HG03103 (cell line): Measurements from ENCODE around the gene GDI2.

Source experiments
- ATAC-seq: cut with Tn5 transposase; IDR thresholded peaks from one replicate; pipeline ENCODE4 v1.9.1; 2021; ENCODE audit warnings: low read depth; ENCODE audit not compliant: unreplicated experiment

Gene GDI2

DNA sequence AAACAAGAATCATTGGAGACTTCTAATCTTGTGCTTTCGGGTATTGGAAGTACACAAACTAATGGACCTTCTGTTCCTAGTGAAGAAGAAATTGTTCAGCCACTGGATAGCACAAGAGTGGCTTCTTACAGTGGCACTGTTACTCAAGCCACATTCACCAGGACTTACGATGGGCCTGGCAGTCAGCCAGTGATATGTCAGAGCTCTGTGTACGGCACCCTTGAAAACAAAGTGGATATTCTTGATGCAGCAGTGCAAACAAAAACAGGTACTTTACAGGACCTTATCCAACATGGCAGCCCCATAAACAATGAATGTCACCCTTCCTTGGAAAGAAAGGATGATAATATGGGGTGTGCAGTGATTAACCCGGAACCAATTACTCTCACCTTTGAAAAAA lies 67.0 kb downstream of the GDI2 start:
- ATAC-seq, result no peak

DNA sequence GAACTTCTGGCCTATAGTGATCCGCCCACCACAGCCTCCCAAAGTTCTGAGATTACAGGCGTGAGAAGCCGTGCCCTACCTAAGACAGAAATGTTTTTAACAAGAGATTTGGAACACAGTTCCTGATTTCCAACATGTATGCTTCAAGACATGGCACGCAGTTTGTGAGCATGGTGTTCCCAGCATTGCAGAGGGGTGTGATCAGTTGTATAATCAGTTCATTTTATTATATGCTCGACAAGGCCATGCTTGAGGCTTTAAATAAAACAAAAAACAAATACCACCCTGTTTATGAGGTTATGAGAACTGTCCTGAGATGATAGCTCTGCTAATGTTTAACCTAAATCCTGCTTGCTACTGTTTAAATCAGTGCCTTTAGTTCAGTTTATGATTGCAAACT lies 68.4 kb downstream of the GDI2 start:
- no peak for ATAC-seq

GRCh38 chr10:5743736-5744135 lies 69.5 kb downstream of the GDI2 start:
- no peak for ATAC-seq

DNA sequence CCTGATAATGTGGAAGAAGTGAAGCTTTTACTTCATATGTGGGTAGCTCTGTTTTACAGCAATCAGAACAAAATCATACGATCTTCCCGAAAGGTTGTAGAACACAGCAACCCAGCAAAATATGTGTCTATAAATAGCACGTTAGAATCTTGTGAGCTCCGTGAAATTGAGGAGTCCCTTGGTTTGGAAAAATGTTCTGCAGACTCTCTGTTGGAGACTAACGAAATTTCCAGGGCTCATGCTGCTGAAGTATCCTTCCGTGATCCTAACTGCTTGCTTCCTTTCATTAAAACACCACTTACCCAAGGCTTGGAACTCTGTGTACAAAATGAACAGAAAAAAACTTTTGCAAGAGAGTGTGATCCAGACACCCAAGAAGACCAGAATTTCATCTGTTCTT lies 71.1 kb downstream of the GDI2 start:
- no peak for ATAC-seq

GRCh38 chr10:5741276-5741675 lies 72.0 kb downstream of the GDI2 start:
- ATAC-seq, result no peak

- no peak for ATAC-seq
These were observed 74.8 kb downstream of the GDI2 start for GRCh38 chr10:5738427-5738826.

GRCh38 chr10:5737352-5737751 lies 75.9 kb downstream of the GDI2 start:
- no peak for ATAC-seq

- ATAC-seq, result no peak
These were observed 76.6 kb downstream of the GDI2 start for GRCh38 chr10:5736591-5736990.

GRCh38 chr10:5735119-5735518 lies 78.1 kb downstream of the GDI2 start:
- no peak for ATAC-seq

DNA sequence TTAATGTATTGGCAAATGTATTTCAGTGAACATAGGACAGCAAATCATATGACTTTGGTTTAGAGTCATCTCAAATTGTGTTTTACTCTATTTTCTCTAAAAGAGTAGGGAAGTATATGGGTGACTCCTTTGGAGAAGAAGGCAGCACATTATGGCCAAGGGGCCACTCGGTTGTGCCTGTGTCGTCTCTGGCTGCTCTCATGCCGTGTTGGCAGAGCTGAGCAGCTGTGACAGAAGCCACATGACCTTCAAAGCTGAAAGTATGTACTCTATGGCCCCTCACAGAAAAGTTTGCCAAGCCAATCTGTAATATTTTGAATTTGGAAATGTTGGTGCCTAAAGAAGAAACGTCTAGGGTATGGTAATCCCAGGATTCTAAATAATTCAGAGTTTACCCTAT lies 81.1 kb downstream of the GDI2 start:
- no peak for ATAC-seq

DNA sequence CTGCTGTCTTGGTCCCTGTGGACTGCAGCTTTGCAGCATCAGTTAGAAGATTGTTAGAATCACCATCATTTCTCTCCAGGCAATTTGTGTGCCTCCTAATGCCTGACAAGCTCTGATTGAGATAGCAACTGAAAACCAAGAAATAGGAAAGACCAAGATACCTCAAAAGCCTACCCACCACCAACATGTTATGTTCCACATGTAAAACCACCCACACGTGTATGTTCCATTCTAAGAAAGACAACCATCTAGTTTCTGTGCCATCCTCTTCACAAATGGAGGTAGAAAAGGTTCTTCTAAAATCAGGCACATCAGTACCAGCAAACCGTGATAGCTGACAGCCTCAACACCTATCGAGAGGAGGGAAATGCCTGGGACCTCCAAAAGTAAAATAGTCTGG lies 81.7 kb downstream of the GDI2 start:
- ATAC-seq, result no peak

DNA sequence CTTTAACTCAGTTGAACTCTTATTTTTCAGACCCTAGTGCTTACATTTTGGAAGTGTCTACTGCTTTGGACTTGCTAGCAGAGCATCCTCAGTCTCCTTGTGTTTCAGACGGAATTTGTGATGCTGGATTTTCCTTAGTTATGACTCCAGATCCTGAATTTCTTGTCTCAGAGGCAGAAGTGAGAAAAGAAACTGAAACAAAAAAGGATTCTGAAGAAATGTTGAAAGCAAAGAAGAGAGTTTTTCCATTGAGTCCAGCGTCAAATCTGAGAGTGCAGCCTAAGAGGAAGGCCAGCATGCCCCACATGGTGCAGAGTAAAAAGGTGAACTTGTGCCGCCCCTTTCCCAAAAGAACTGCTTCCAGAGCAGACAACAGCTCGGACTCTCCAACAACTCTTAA lies 82.5 kb downstream of the GDI2 start:
- no peak for ATAC-seq

DNA sequence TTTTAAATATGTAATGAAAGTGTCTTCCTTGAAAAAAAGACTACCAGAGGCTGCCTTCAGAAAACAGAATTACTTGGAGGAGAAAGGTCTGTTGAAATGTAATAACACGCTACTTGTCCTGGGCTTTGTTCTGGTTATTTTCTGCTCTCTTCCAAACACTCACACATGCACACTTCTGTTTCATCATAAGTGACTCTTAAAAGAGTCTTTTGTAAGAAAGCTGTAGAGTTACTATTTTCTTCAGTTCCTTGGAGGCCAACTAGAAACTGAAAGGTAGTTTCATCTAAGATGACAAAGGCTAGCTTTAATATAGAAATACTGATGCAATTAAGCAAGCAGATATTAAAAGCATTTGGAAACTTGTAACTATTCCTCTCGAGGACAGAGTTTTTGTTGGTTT lies 89.5 kb downstream of the GDI2 start:
- ATAC-seq, result no peak

GRCh38 chr10:5720182-5720581 lies 93.1 kb downstream of the GDI2 start:
- ATAC-seq, result no peak

DNA sequence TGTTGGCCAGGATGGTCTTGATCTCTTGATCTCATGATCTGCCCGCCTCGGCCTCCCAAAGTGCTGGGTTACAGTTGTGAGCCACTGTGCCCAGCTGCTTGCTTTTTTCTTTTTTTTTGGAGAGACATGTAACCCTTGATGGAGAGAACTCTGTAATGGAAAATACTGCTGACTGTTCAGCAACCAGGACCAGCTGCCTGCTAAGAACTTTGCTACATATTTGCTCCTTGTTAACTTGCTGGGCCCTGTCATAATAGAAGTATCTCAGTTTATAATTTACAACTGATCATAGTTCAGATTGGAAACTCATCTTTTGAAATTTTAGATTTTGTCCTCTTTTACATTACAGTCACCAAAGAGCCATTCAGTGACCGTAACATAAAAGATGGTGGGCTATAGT lies 93.7 kb downstream of the GDI2 start:
- no peak for ATAC-seq
